ENCODE data around the gene TLE7.

Gene TLE7

GRCh38 chr16:71442051-71442440 lies at the start of gene TLE7:
TSS of gene TLE7 (minus strand) at chr16:71442054. CDS start at chr16:71433324, 8,730 bp downstream.
- Mint-ChIP-seq H3K9me3 (peaks cover 6% of the 10 kb centered on the region), H3K4me3 (no peak within 1 kb of the TSS), H3K36me3 (no peaks in the 10 kb centered on the region), H3K27me3 (peaks cover 10% of the 10 kb centered on the region), H3K27ac (no peak within 1 kb of the TSS), H3K4me1 (no peaks in the 10 kb centered on the region)
- ATAC-seq (ENCODE audit: low read depth) (no peak), DNase-seq (ENCODE audit: low spot score in 2 of 2) (no peak)

- Mint-ChIP-seq H3K27ac (no peak overlapping the region), H3K4me1 (no peaks in the 10 kb centered on the region), H3K27me3 (peaks cover 1% of the 10 kb centered on the region), H3K4me3 (no peak overlapping the region), H3K36me3 (no peaks in the 10 kb centered on the region), H3K9me3 (no peaks in the 10 kb centered on the region)
- ATAC-seq (ENCODE audit: low read depth) = no peak
- DNase-seq (ENCODE audit: low spot score in 2 of 2) = no peak
Measured at GRCh38 chr16:71491054-71491453, 49.2 kb upstream of the TLE7 start.

GRCh38 chr16:71490361-71490760 lies 48.5 kb upstream of the TLE7 start:
- peaks cover 1% of the 10 kb centered on the region for H3K27me3 Mint-ChIP-seq
- H3K36me3 Mint-ChIP-seq = no peaks in the 10 kb centered on the region
- no peak overlapping the region for H3K4me3 Mint-ChIP-seq
- DNase-seq (ENCODE audit: low spot score in 2 of 2) (no peak), ATAC-seq (ENCODE audit: low read depth) (no peak)
- H3K9me3 Mint-ChIP-seq = no peaks in the 10 kb centered on the region
- no peak overlapping the region for H3K27ac Mint-ChIP-seq
- H3K4me1 Mint-ChIP-seq = peaks cover 3% of the 10 kb centered on the region

- Mint-ChIP-seq H3K27me3 (no peaks in the 10 kb centered on the region), H3K27ac (no peak within 1 kb of the TSS), H3K4me3 (no peak within 1 kb of the TSS), H3K36me3 (no peaks in the 10 kb centered on the region), H3K4me1 (peaks cover 8% of the 10 kb centered on the region), H3K9me3 (no peaks in the 10 kb centered on the region)
- ATAC-seq (ENCODE audit: low read depth) = no peak
- no peak for DNase-seq (ENCODE audit: low spot score in 2 of 2)
Measured at GRCh38 chr16:71489122-71489521, 47.3 kb upstream of the TLE7 start, which contains the start of gene ZNF19. TSS of gene ZNF19 (minus strand) at chr16:71489324. CDS start at chr16:71482114, 7,210 bp downstream.

GRCh38 chr16:71484006-71484893 lies 42.4 kb upstream of the TLE7 start:
- Mint-ChIP-seq H3K4me3 (peak overlapping the region; percentile 87), H3K27ac (peak overlapping the region; percentile 96), H3K36me3 (peaks cover 2% of the 10 kb centered on the region), H3K4me1 (peaks cover 19% of the 10 kb centered on the region), H3K9me3 (no peaks in the 10 kb centered on the region), H3K27me3 (no peaks in the 10 kb centered on the region)
- DNase-seq (ENCODE audit: low spot score in 2 of 2) = peak; percentile 78 to 84
- peak; percentile 80 for ATAC-seq (ENCODE audit: low read depth)

GRCh38 chr16:71482569-71482968 lies 40.7 kb upstream of the TLE7 start:
- ATAC-seq (ENCODE audit: low read depth) (no peak), DNase-seq (ENCODE audit: low spot score in 2 of 2) (no peak)
- H3K4me1 Mint-ChIP-seq = peaks cover 19% of the 10 kb centered on the region
- no peaks in the 10 kb centered on the region for H3K9me3 Mint-ChIP-seq
- H3K27ac Mint-ChIP-seq = peak overlapping the region; percentile 96
- no peak overlapping the region for H3K4me3 Mint-ChIP-seq
- H3K36me3 Mint-ChIP-seq = peaks cover 10% of the 10 kb centered on the region
- H3K27me3 Mint-ChIP-seq = no peaks in the 10 kb centered on the region

- H3K9me3 Mint-ChIP-seq = no peaks in the 10 kb centered on the region
- H3K27me3 Mint-ChIP-seq = no peaks in the 10 kb centered on the region
- DNase-seq (ENCODE audit: low spot score in 2 of 2) (no peak), ATAC-seq (ENCODE audit: low read depth) (no peak)
- H3K4me1 Mint-ChIP-seq = peaks cover 19% of the 10 kb centered on the region
- no peak overlapping the region for H3K4me3 Mint-ChIP-seq
- peak overlapping the region; percentile 96 for H3K27ac Mint-ChIP-seq
- peaks cover 23% of the 10 kb centered on the region for H3K36me3 Mint-ChIP-seq
Measured at GRCh38 chr16:71480956-71481355, 39.1 kb upstream of the TLE7 start.

GRCh38 chr16:71479420-71479819 lies 37.6 kb upstream of the TLE7 start:
- Mint-ChIP-seq H3K27ac (no peak overlapping the region), H3K27me3 (no peaks in the 10 kb centered on the region), H3K4me1 (peaks cover 12% of the 10 kb centered on the region), H3K4me3 (no peak overlapping the region), H3K36me3 (peaks cover 36% of the 10 kb centered on the region), H3K9me3 (no peaks in the 10 kb centered on the region)
- no peak for ATAC-seq (ENCODE audit: low read depth)
- DNase-seq (ENCODE audit: low spot score in 2 of 2) = no peak

- ATAC-seq (ENCODE audit: low read depth) (no peak), DNase-seq (ENCODE audit: low spot score in 2 of 2) (no peak)
- no peak overlapping the region for H3K4me3 Mint-ChIP-seq
- H3K4me1 Mint-ChIP-seq = peaks cover under 1% of the 10 kb centered on the region
- H3K9me3 Mint-ChIP-seq = no peaks in the 10 kb centered on the region
- H3K27ac Mint-ChIP-seq = peak overlapping the region; percentile 23
- H3K36me3 Mint-ChIP-seq = peaks cover 45% of the 10 kb centered on the region
- H3K27me3 Mint-ChIP-seq = no peaks in the 10 kb centered on the region
Measured at GRCh38 chr16:71476457-71477124, 34.7 kb upstream of the TLE7 start.

GRCh38 chr16:71474864-71475263 lies 33.0 kb upstream of the TLE7 start:
- H3K4me1 Mint-ChIP-seq = no peaks in the 10 kb centered on the region
- no peak for ATAC-seq (ENCODE audit: low read depth)
- H3K4me3 Mint-ChIP-seq = no peak overlapping the region
- no peak for DNase-seq (ENCODE audit: low spot score in 2 of 2)
- no peaks in the 10 kb centered on the region for H3K9me3 Mint-ChIP-seq
- H3K27me3 Mint-ChIP-seq = no peaks in the 10 kb centered on the region
- no peak overlapping the region for H3K27ac Mint-ChIP-seq
- peaks cover 49% of the 10 kb centered on the region for H3K36me3 Mint-ChIP-seq

- ATAC-seq (ENCODE audit: low read depth) (no peak), DNase-seq (ENCODE audit: low spot score in 2 of 2) (no peak)
- Mint-ChIP-seq H3K4me1 (no peaks in the 10 kb centered on the region), H3K27ac (no peak overlapping the region), H3K9me3 (no peaks in the 10 kb centered on the region), H3K4me3 (no peak overlapping the region), H3K27me3 (no peaks in the 10 kb centered on the region), H3K36me3 (peaks cover 53% of the 10 kb centered on the region)
Measured at GRCh38 chr16:71473891-71474290, 32.0 kb upstream of the TLE7 start.

- Mint-ChIP-seq H3K9me3 (no peaks in the 10 kb centered on the region), H3K36me3 (peaks cover 48% of the 10 kb centered on the region), H3K4me3 (no peak overlapping the region), H3K27me3 (no peaks in the 10 kb centered on the region), H3K27ac (no peak overlapping the region), H3K4me1 (no peaks in the 10 kb centered on the region)
- no peak for ATAC-seq (ENCODE audit: low read depth)
- no peak for DNase-seq (ENCODE audit: low spot score in 2 of 2)
Measured at GRCh38 chr16:71472931-71473330, 31.1 kb upstream of the TLE7 start.

- H3K27me3 Mint-ChIP-seq = no peaks in the 10 kb centered on the region
- no peaks in the 10 kb centered on the region for H3K9me3 Mint-ChIP-seq
- DNase-seq (ENCODE audit: low spot score in 2 of 2) = no peak
- H3K4me3 Mint-ChIP-seq = no peak overlapping the region
- H3K4me1 Mint-ChIP-seq = no peaks in the 10 kb centered on the region
- H3K27ac Mint-ChIP-seq = no peak overlapping the region
- no peak for ATAC-seq (ENCODE audit: low read depth)
- H3K36me3 Mint-ChIP-seq = peaks cover 41% of the 10 kb centered on the region
Measured at GRCh38 chr16:71472051-71472450, 30.2 kb upstream of the TLE7 start.

- H3K36me3 Mint-ChIP-seq = peaks cover 16% of the 10 kb centered on the region
- H3K4me1 Mint-ChIP-seq = peaks cover 3% of the 10 kb centered on the region
- H3K4me3 Mint-ChIP-seq = no peak overlapping the region
- peak; percentile 21 to 38 for DNase-seq (ENCODE audit: low spot score in 2 of 2)
- H3K27ac Mint-ChIP-seq = no peak overlapping the region
- peak; percentile 51 for ATAC-seq (ENCODE audit: low read depth)
- no peaks in the 10 kb centered on the region for H3K27me3 Mint-ChIP-seq
- no peaks in the 10 kb centered on the region for H3K9me3 Mint-ChIP-seq
Measured at GRCh38 chr16:71467810-71468209, 26.0 kb upstream of the TLE7 start.

Measured in memory B cell (primary cell).